Activated T-helper 2 cell treated with anti-CD3 and anti-CD28 coated beads, Interferon-gamma antibody, Interleukin-2, Interleukin-4, amounts not matched to agents 10 μg/mL and 5 μg/mL and 100 μg/mL, durations not matched to agents 14 hours and 24 hours and 36 hours (primary cell): Measurements from ENCODE around the gene IGSF21. TPM values are rescaled to one million over a fixed set of nuclear protein-coding genes. Genes with fewer than 3 reads are reported as not detected.
"Not testable (repeated sequence)": the region's sequence is repeated elsewhere in the genome, so short reads cannot be mapped to it uniquely, and the experiment has no call there.

Source experiments
- DNase-seq: peaks from one replicate; pipeline ENCODE4 v3.0.0; 2021; ENCODE audit warnings: low spot score
- H3K27ac Mint-ChIP-seq: one replicate; pipeline ENCODE4 v1.8.0; 2021; ENCODE audit warnings: mixed read lengths
- H3K27me3 Mint-ChIP-seq: one replicate; pipeline ENCODE4 v1.8.0; 2021; ENCODE audit warnings: low read depth, mixed read lengths
- H3K36me3 Mint-ChIP-seq: one replicate; pipeline ENCODE4 v1.8.0; 2021; ENCODE audit warnings: low read depth, mixed read lengths
- H3K4me1 Mint-ChIP-seq: one replicate; pipeline ENCODE4 v1.8.0; 2021; ENCODE audit warnings: low read depth, mixed read lengths
- H3K4me3 Mint-ChIP-seq: one replicate; pipeline ENCODE4 v1.8.0; 2021; ENCODE audit warnings: low read depth, mild to moderate bottlenecking, moderate library complexity, mixed read lengths
- H3K9me3 Mint-ChIP-seq: one replicate; pipeline ENCODE4 v1.8.0; 2021; ENCODE audit warnings: mixed read lengths
- intact Hi-C: fragments of 100-400 bp; cut with micrococcal nuclease; formaldehyde crosslinking; loops from one replicate; pipeline ENCODE4 v1.15.1; 2023
- total RNA-seq: library from RNA; stranded (reverse); gene quantifications from 2 replicates; pipeline ENCODE4 v1.2.3, GENCODE V29; 2022

Gene IGSF21
- total RNA-seq, 1 donor from 2014 or later: not detected

GRCh38 chr1:18147672-18148071 is 40.1 kb downstream of the IGSF21 start:
- no peak overlapping the region for H3K4me3 Mint-ChIP-seq
- DNase-seq: no peak
- H3K9me3 Mint-ChIP-seq: no peaks in the 10 kb centered on the region
- intact Hi-C loops: no loop called here
- no peaks in the 10 kb centered on the region for H3K4me1 Mint-ChIP-seq
- no peak overlapping the region for H3K27ac Mint-ChIP-seq
- H3K36me3 Mint-ChIP-seq: no peaks in the 10 kb centered on the region
- H3K27me3 Mint-ChIP-seq: no peaks in the 10 kb centered on the region

- no peaks in the 10 kb centered on the region for H3K9me3 Mint-ChIP-seq
- H3K27ac Mint-ChIP-seq: no peak overlapping the region
- no peaks in the 10 kb centered on the region for H3K4me1 Mint-ChIP-seq
- H3K4me3 Mint-ChIP-seq: no peak overlapping the region
- no peaks in the 10 kb centered on the region for H3K36me3 Mint-ChIP-seq
- H3K27me3 Mint-ChIP-seq: no peaks in the 10 kb centered on the region
- DNase-seq: no peak
- intact Hi-C loops: no loop called here
Measured at GRCh38 chr1:18148461-18148860, 40.9 kb downstream of the IGSF21 start.

GRCh38 chr1:18149027-18149641 is 41.5 kb downstream of the IGSF21 start:
- Mint-ChIP-seq H3K4me1 (no peaks in the 10 kb centered on the region), H3K27me3 (no peaks in the 10 kb centered on the region), H3K36me3 (no peaks in the 10 kb centered on the region), H3K9me3 (no peaks in the 10 kb centered on the region), H3K27ac (no peak overlapping the region), H3K4me3 (no peak overlapping the region)
- intact Hi-C loops: no loop called here
- DNase-seq: no peak

GRCh38 chr1:18151436-18152122 is 44.0 kb downstream of the IGSF21 start:
- DNase-seq: no peak
- Mint-ChIP-seq H3K4me1 (no peaks in the 10 kb centered on the region), H3K9me3 (no peaks in the 10 kb centered on the region), H3K4me3 (no peak overlapping the region), H3K27ac (no peak overlapping the region), H3K27me3 (no peaks in the 10 kb centered on the region), H3K36me3 (no peaks in the 10 kb centered on the region)
- intact Hi-C loops: no loop called here

- intact Hi-C loops: no loop called here
- no peaks in the 10 kb centered on the region for H3K36me3 Mint-ChIP-seq
- H3K27me3 Mint-ChIP-seq: no peaks in the 10 kb centered on the region
- no peak for DNase-seq
- H3K4me1 Mint-ChIP-seq: no peaks in the 10 kb centered on the region
- no peak overlapping the region for H3K27ac Mint-ChIP-seq
- H3K9me3 Mint-ChIP-seq: no peaks in the 10 kb centered on the region
- H3K4me3 Mint-ChIP-seq: no peak overlapping the region
Measured at GRCh38 chr1:18154430-18155194, 47.0 kb downstream of the IGSF21 start.

GRCh38 chr1:18155881-18156385 is 48.3 kb downstream of the IGSF21 start:
- no peak for DNase-seq
- H3K27ac Mint-ChIP-seq: no peak overlapping the region
- intact Hi-C loops: no loop called here
- no peaks in the 10 kb centered on the region for H3K4me1 Mint-ChIP-seq
- H3K36me3 Mint-ChIP-seq: no peaks in the 10 kb centered on the region
- H3K9me3 Mint-ChIP-seq: no peaks in the 10 kb centered on the region
- no peak overlapping the region for H3K4me3 Mint-ChIP-seq
- H3K27me3 Mint-ChIP-seq: no peaks in the 10 kb centered on the region

GRCh38 chr1:18157352-18157751 is 49.8 kb downstream of the IGSF21 start:
- no peaks in the 10 kb centered on the region for H3K9me3 Mint-ChIP-seq
- no peak overlapping the region for H3K4me3 Mint-ChIP-seq
- no peaks in the 10 kb centered on the region for H3K4me1 Mint-ChIP-seq
- no peak for DNase-seq
- no peak overlapping the region for H3K27ac Mint-ChIP-seq
- H3K27me3 Mint-ChIP-seq: no peaks in the 10 kb centered on the region
- intact Hi-C loops: no loop called here
- H3K36me3 Mint-ChIP-seq: no peaks in the 10 kb centered on the region

GRCh38 chr1:18157968-18158367 is 50.4 kb downstream of the IGSF21 start:
- DNase-seq: no peak
- H3K9me3 Mint-ChIP-seq: no peaks in the 10 kb centered on the region
- intact Hi-C loops: no loop called here
- H3K27ac Mint-ChIP-seq: no peak overlapping the region
- H3K4me1 Mint-ChIP-seq: no peaks in the 10 kb centered on the region
- no peak overlapping the region for H3K4me3 Mint-ChIP-seq
- H3K36me3 Mint-ChIP-seq: no peaks in the 10 kb centered on the region
- H3K27me3 Mint-ChIP-seq: no peaks in the 10 kb centered on the region

- no peak for DNase-seq
- no peaks in the 10 kb centered on the region for H3K27me3 Mint-ChIP-seq
- no peaks in the 10 kb centered on the region for H3K4me1 Mint-ChIP-seq
- intact Hi-C loops: no loop called here
- H3K4me3 Mint-ChIP-seq: no peak overlapping the region
- no peak overlapping the region for H3K27ac Mint-ChIP-seq
- no peaks in the 10 kb centered on the region for H3K36me3 Mint-ChIP-seq
- no peaks in the 10 kb centered on the region for H3K9me3 Mint-ChIP-seq
Measured at GRCh38 chr1:18158714-18159113, 51.1 kb downstream of the IGSF21 start.

- H3K27me3 Mint-ChIP-seq: no peaks in the 10 kb centered on the region
- no peak overlapping the region for H3K4me3 Mint-ChIP-seq
- no peaks in the 10 kb centered on the region for H3K4me1 Mint-ChIP-seq
- H3K36me3 Mint-ChIP-seq: no peaks in the 10 kb centered on the region
- intact Hi-C loops: no loop called here
- H3K27ac Mint-ChIP-seq: no peak overlapping the region
- DNase-seq: no peak
- no peaks in the 10 kb centered on the region for H3K9me3 Mint-ChIP-seq
Measured at GRCh38 chr1:18160290-18160942, 52.8 kb downstream of the IGSF21 start.

GRCh38 chr1:18161690-18162089 is 54.1 kb downstream of the IGSF21 start:
- Mint-ChIP-seq H3K36me3 (no peaks in the 10 kb centered on the region), H3K4me3 (no peak overlapping the region), H3K27me3 (peaks cover 2% of the 10 kb centered on the region), H3K27ac (no peak overlapping the region), H3K9me3 (no peaks in the 10 kb centered on the region), H3K4me1 (no peaks in the 10 kb centered on the region)
- DNase-seq: no peak
- intact Hi-C loops: no loop called here

- H3K4me3 Mint-ChIP-seq, H3K9me3 Mint-ChIP-seq, DNase-seq, H3K36me3 Mint-ChIP-seq, H3K4me1 Mint-ChIP-seq, H3K27me3 Mint-ChIP-seq, H3K27ac Mint-ChIP-seq, intact Hi-C loops: not testable (repeated sequence)
Measured at GRCh38 chr1:18165640-18166039, 58.0 kb downstream of the IGSF21 start.

GRCh38 chr1:18166341-18166740 is 58.7 kb downstream of the IGSF21 start:
- no peak for DNase-seq
- intact Hi-C loops: no loop called here
- H3K9me3 Mint-ChIP-seq: no peaks in the 10 kb centered on the region
- no peak overlapping the region for H3K27ac Mint-ChIP-seq
- H3K4me3 Mint-ChIP-seq: no peak overlapping the region
- H3K4me1 Mint-ChIP-seq: no peaks in the 10 kb centered on the region
- no peaks in the 10 kb centered on the region for H3K36me3 Mint-ChIP-seq
- H3K27me3 Mint-ChIP-seq: peaks cover 2% of the 10 kb centered on the region
